ENCODE results near the gene IRF8. TPM values are rescaled to one million over a fixed set of nuclear protein-coding genes. Genes with fewer than 3 reads are reported as not detected.

IRF8 gene
- total RNA-seq, 1 experiment from 2014 or later, result 5.0 TPM

DNA sequence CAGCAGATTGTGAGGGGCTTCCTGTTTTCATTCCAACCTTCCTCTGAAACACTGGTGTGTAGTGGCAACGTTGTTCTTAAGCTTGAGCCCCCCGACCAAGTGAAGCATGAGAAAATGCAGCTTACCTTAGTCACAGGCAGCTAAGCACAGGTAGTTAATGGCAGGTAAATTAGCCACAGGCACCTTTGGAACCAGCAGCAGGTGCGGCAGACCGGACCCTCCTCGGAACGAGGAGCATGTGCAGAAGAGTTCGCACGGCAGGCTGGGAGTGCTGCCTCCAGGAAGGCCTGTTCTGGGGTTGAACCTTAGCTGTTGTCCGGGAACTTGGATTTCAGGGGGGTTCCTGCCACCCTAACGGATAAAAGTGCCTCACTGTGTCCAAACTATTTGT lies 7.2 kb upstream of the IRF8 start:
- H3K36me3 Mint-ChIP-seq (ENCODE audit: insufficient read depth, unreplicated experiment), result no peaks in the 10 kb centered on the region
- peak overlapping the region; percentile 52 for H3K27ac Mint-ChIP-seq (ENCODE audit: unreplicated experiment)
- intact Hi-C loops (cut with micrococcal nuclease; ENCODE audit: unreplicated experiment), result loop anchor here (2.0 kb wide), 2 partner anchors 71 to 83 kb away; no protein-coding TSS in a partner anchor
- H3K4me1 Mint-ChIP-seq (ENCODE audit: low read depth, unreplicated experiment), result peaks cover 52% of the 10 kb centered on the region
- TF ChIP-seq CTCF (IDR thresholded peaks at IDR 0.05; ENCODE audit: unreplicated experiment), result no peak
- peaks cover 22% of the 10 kb centered on the region for H3K27me3 Mint-ChIP-seq (ENCODE audit: unreplicated experiment)
- peak; percentile 19 for DNase-seq
- peak overlapping the region; percentile 27 for H3K4me3 Mint-ChIP-seq (ENCODE audit: low read depth, unreplicated experiment)
- BruUV-seq (replicated peaks), result no TSS peak
- no peaks in the 10 kb centered on the region for H3K9me3 Mint-ChIP-seq (ENCODE audit: low read depth, unreplicated experiment)
- CTCF ChIA-PET, result interaction anchor here (0.9 to 2.8 kb wide), 4 partner anchors 13 to 124 kb away, joined by 3 to 11 read pairs (median 3); no protein-coding TSS in a partner anchor

- no peak overlapping the region for H3K27ac Mint-ChIP-seq (ENCODE audit: unreplicated experiment)
- no peak for DNase-seq
- CTCF ChIA-PET, result interaction anchor here (1.1 to 2.8 kb wide), 3 partner anchors 71 to 123 kb away, joined by 3 to 11 read pairs (median 3); no protein-coding TSS in a partner anchor
- intact Hi-C loops (cut with micrococcal nuclease; ENCODE audit: unreplicated experiment), result no loop called here
- no peaks in the 10 kb centered on the region for H3K9me3 Mint-ChIP-seq (ENCODE audit: low read depth, unreplicated experiment)
- TF ChIP-seq CTCF (IDR thresholded peaks at IDR 0.05; ENCODE audit: unreplicated experiment), result no peak
- no TSS peak for BruUV-seq (replicated peaks)
- H3K4me3 Mint-ChIP-seq (ENCODE audit: low read depth, unreplicated experiment), result no peak overlapping the region
- peaks cover 52% of the 10 kb centered on the region for H3K4me1 Mint-ChIP-seq (ENCODE audit: low read depth, unreplicated experiment)
- H3K27me3 Mint-ChIP-seq (ENCODE audit: unreplicated experiment), result peaks cover 28% of the 10 kb centered on the region
- H3K36me3 Mint-ChIP-seq (ENCODE audit: insufficient read depth, unreplicated experiment), result no peaks in the 10 kb centered on the region
Observed at GRCh38 chr16:85892760-85893159, 6.2 kb upstream of the IRF8 start.

GRCh38 chr16:85894266-85894665 lies 4.7 kb upstream of the IRF8 start:
- no TSS peak for BruUV-seq (replicated peaks)
- Mint-ChIP-seq H3K27me3 (ENCODE audit: unreplicated experiment) (peaks cover 43% of the 10 kb centered on the region), H3K9me3 (ENCODE audit: low read depth, unreplicated experiment) (no peaks in the 10 kb centered on the region), H3K4me1 (ENCODE audit: low read depth, unreplicated experiment) (peaks cover 45% of the 10 kb centered on the region), H3K27ac (ENCODE audit: unreplicated experiment) (no peak overlapping the region), H3K36me3 (ENCODE audit: insufficient read depth, unreplicated experiment) (peaks cover 4% of the 10 kb centered on the region), H3K4me3 (ENCODE audit: low read depth, unreplicated experiment) (no peak overlapping the region)
- peak; percentile 31 for TF ChIP-seq CTCF (IDR thresholded peaks at IDR 0.05; ENCODE audit: unreplicated experiment)
- intact Hi-C loops (cut with micrococcal nuclease; ENCODE audit: unreplicated experiment), result no loop called here
- CTCF ChIA-PET, result interaction anchor here (0.5 to 1.6 kb wide), 4 partner anchors 12 to 75 kb away, joined by 3 to 15 read pairs (median 4); no protein-coding TSS in a partner anchor
- DNase-seq, result peak; percentile 67

- CTCF ChIA-PET, result no interaction called here
- Mint-ChIP-seq H3K27me3 (ENCODE audit: unreplicated experiment) (peaks cover 74% of the 10 kb centered on the region), H3K4me1 (ENCODE audit: low read depth, unreplicated experiment) (peaks cover 26% of the 10 kb centered on the region), H3K9me3 (ENCODE audit: low read depth, unreplicated experiment) (no peaks in the 10 kb centered on the region), H3K27ac (ENCODE audit: unreplicated experiment) (no peak overlapping the region), H3K4me3 (ENCODE audit: low read depth, unreplicated experiment) (no peak overlapping the region), H3K36me3 (ENCODE audit: insufficient read depth, unreplicated experiment) (peaks cover 7% of the 10 kb centered on the region)
- intact Hi-C loops (cut with micrococcal nuclease; ENCODE audit: unreplicated experiment), result no loop called here
- no peak for DNase-seq
- TF ChIP-seq CTCF (IDR thresholded peaks at IDR 0.05; ENCODE audit: unreplicated experiment), result no peak
- no TSS peak for BruUV-seq (replicated peaks)
Observed at GRCh38 chr16:85897382-85897781, 1.6 kb upstream of the IRF8 start.

All from Calu3 (cell line).